A549 (cell line): Measurements from ENCODE around the gene MS4A6E. TPM values are rescaled to one million over a fixed set of nuclear protein-coding genes. Genes with fewer than 3 reads are reported as not detected.

ENCODE experiments used
- ATAC-seq, 2 experiments: fragments of 200-7000 bp in 1 of 2; fragments of >200 bp in 1 of 2; cut with Nextera tagmentation in 1 of 2; cut with Tn5 transposase in 1 of 2; 3 replicates each; pipeline versions ENCODE4 v1.8.0 to v1.9.1; 2018 to 2020; ENCODE audit warnings: mild to moderate bottlenecking in 1 of 2, moderate library complexity in 1 of 2
- CTCF ChIA-PET: fragments of 300-600 bp; sonication (Branson Sonifier 250); formaldehyde crosslinking; extraction: SDS; loops from one replicate; lab custom pipeline; 2021; ENCODE audit warnings: antibody characterized with exemption, inconsistent platforms; lab: Yijun Ruan, JAX
- POLR2A ChIA-PET: fragments of 350-600 bp; formaldehyde crosslinking; extraction: SDS; loops from one replicate; lab custom pipeline; 2021; ENCODE audit warnings: antibody characterized with exemption, inconsistent platforms; lab: Yijun Ruan, JAX
- DNase-seq, 2 experiments: peaks; one replicate each; pipeline versions ENCODE4 v3.0.0 to v3.0.0-alpha.2; 2011 to 2016; ENCODE audit warnings: low read depth in 1 of 2, low spot score in 1 of 2
- FAIRE-seq: peaks from 2 replicates; lab custom pipeline; 2011; peaks lifted over from hg19 to GRCh38; lab: Jason Lieb, UNC
- H3K27ac ChIP-seq, 2 experiments: fragments of >200 bp; sonication (Bioruptor Twin); formaldehyde crosslinking; 3 replicates each; pipeline ENCODE4 v1.5.1; 2016 to 2017
- H3K4me1 ChIP-seq: fragments of >200 bp; sonication (Bioruptor Twin); formaldehyde crosslinking; 3 replicates; pipeline ENCODE4 v1.6.1; 2016
- H3K4me2 ChIP-seq: fragments of >200 bp; sonication (Bioruptor Twin); formaldehyde crosslinking; 3 replicates; pipeline ENCODE4 v1.6.1; 2016
- H3K4me3 ChIP-seq: fragments of >200 bp; sonication (Bioruptor Twin); formaldehyde crosslinking; 3 replicates; pipeline ENCODE4 v1.5.1; 2016
- H3K9me3 ChIP-seq: fragments of >200 bp; sonication (Bioruptor Twin); formaldehyde crosslinking; 3 replicates; pipeline ENCODE4 v1.6.1; 2016
- CEBPB ChIP-seq, 2 experiments: fragments of >200 bp in 1 of 2; sonication (Bioruptor Twin) in 1 of 2; formaldehyde crosslinking in 1 of 2; IDR thresholded peaks; 2 replicates each; pipeline ENCODE4 v1.6.1; 2012 to 2016
- EHF ChIP-seq: fragments of 250-450 bp; sonication (Bioruptor Pico); IDR thresholded peaks from 2 replicates; pipeline ENCODE4 v1.5.0; 2020; ENCODE audit warnings: mild to moderate bottlenecking
- EHMT2 ChIP-seq: fragments of 200-600 bp; sonication (generic); IDR thresholded peaks from 2 replicates; pipeline ENCODE4 v1.6.1; 2016; ENCODE audit warnings: antibody characterized with exemption, low read depth, mild to moderate bottlenecking, moderate library complexity
- EP300 ChIP-seq, 2 experiments: fragments of >200 bp; sonication (Bioruptor Twin); formaldehyde crosslinking; IDR thresholded peaks; 2 replicates in 1 of 2; 3 replicates in 1 of 2; pipeline ENCODE4 v1.6.1; 2016 to 2017
- HDAC2 ChIP-seq: fragments of 200-600 bp; sonication (generic); IDR thresholded peaks from 2 replicates; pipeline ENCODE4 v1.6.1; 2016
- HOXB13 ChIP-seq: fragments of 250-450 bp; sonication (Bioruptor Pico); IDR thresholded peaks from 2 replicates; pipeline ENCODE4 v1.5.0; 2020; ENCODE audit warnings: low read depth, mild to moderate bottlenecking, moderate library complexity
- HOXB5 ChIP-seq: fragments of 250-450 bp; sonication (Bioruptor Pico); IDR thresholded peaks from 2 replicates; pipeline ENCODE4 v1.5.0; 2020; ENCODE audit warnings: mild to moderate bottlenecking, moderate library complexity
- JUN ChIP-seq, 2 experiments: fragments of >200 bp; sonication (Bioruptor Twin); formaldehyde crosslinking; IDR thresholded peaks; 2 replicates in 1 of 2; 3 replicates in 1 of 2; pipeline ENCODE4 v1.6.1; 2016 to 2017
- JUNB ChIP-seq: fragments of >200 bp; sonication (Bioruptor Twin); formaldehyde crosslinking; IDR thresholded peaks from 2 replicates; pipeline ENCODE4 v1.6.1; 2016
- KDM5A ChIP-seq: fragments of 200-600 bp; sonication (generic); IDR thresholded peaks from 2 replicates; pipeline ENCODE4 v1.6.1; 2016; ENCODE audit warnings: antibody characterized with exemption, mild to moderate bottlenecking
- PBX3 ChIP-seq: IDR thresholded peaks from 2 replicates; pipeline ENCODE4 v1.6.1; 2012
- POLR2A ChIP-seq: IDR thresholded peaks from 2 replicates; pipeline ENCODE4 v1.6.1; 2012; ENCODE audit warnings: mild to moderate bottlenecking, low read length
- POLR2AphosphoS2 ChIP-seq: conservative IDR thresholded peaks from 2 replicates; pipeline ENCODE4 v1.6.1; 2012; ENCODE audit warnings: low read length, improper control_type of control experiment, inconsistent platforms
- RAD21 ChIP-seq, 2 experiments: fragments of >200 bp in 1 of 2; sonication (Bioruptor Twin) in 1 of 2; formaldehyde crosslinking in 1 of 2; IDR thresholded peaks in 1 of 2; conservative IDR thresholded peaks in 1 of 2; 2 replicates in 1 of 2; 3 replicates in 1 of 2; pipeline ENCODE4 v1.6.1; 2012 to 2018; ENCODE audit warnings: inconsistent platforms in 1 of 2
- RARB ChIP-seq: fragments of 250-450 bp; sonication (Bioruptor Pico); IDR thresholded peaks from 2 replicates; pipeline ENCODE4 v1.8.0; 2021; ENCODE audit warnings: mild to moderate bottlenecking, moderate library complexity
- RCOR1 ChIP-seq: fragments of 150-350 bp; IDR thresholded peaks from 2 replicates; pipeline ENCODE4 v1.6.1; 2014; ENCODE audit warnings: antibody characterized with exemption, low read length, low read depth
- REST ChIP-seq: fragments of 200-600 bp; sonication (generic); IDR thresholded peaks from 2 replicates; pipeline ENCODE4 v1.6.1; 2016; ENCODE audit warnings: antibody characterized with exemption, mild to moderate bottlenecking, moderate library complexity
- SMC3 ChIP-seq: fragments of >200 bp; sonication (Bioruptor Twin); formaldehyde crosslinking; IDR thresholded peaks from 3 replicates; pipeline ENCODE4 v1.6.1; 2018; ENCODE audit warnings: inconsistent platforms
- SREBF2 ChIP-seq: fragments of 450-650 bp; IDR thresholded peaks from 2 replicates; pipeline ENCODE4 v1.6.1; 2014; ENCODE audit warnings: mild to moderate bottlenecking, moderate library complexity
- ZFP36 ChIP-seq: fragments of 450-650 bp; IDR thresholded peaks from 2 replicates; pipeline ENCODE4 v1.6.1; 2014; ENCODE audit warnings: borderline replicate concordance; ENCODE audit not compliant: partially characterized antibody
- WGBS: methylation state at CpG from one replicate; pipeline ENCODE4 v1.1.6; 2017; ENCODE audit errors: missing lambda C conversion rate; 5-methylcytosine and 5-hydroxymethylcytosine counted together
- polyA plus RNA-seq, 4 experiments: library from polyadenylated mRNA; depleted of rRNA in 3 of 4; stranded (reverse); fragments of >200 nt; fragmentation: RNase III in 1 of 4; extraction: RNeasy Plus Mini Kit Qiagen cat#74134 plus additional on column Dnase treatment in 1 of 4; gene quantifications; 2 replicates in 3 of 4; 3 replicates in 1 of 4; pipeline ENCODE4 v1.2.3, GENCODE V29; 2011 to 2017

Gene MS4A6E
- polyA plus RNA-seq, 2 of the 4 experiments (the other 2 are of a cell fraction): not detected

- CTCF ChIA-PET: interaction anchor here (1.3 to 1.6 kb wide), 2 partner anchors 8 to 282 kb away, joined by 4 read pairs; no protein-coding TSS in a partner anchor
These were observed 9.8 kb downstream of the MS4A6E start for GRCh38 chr11:60336767-60337391.

GRCh38 chr11:60338053-60338452 is 11.0 kb downstream of the MS4A6E start:
- TF ChIP-seq EHF: no peak
- no peak for TF ChIP-seq RAD21 (conservative IDR thresholded peaks at IDR 0.05 in 1 of 2, IDR thresholded peaks at IDR 0.05 in 1 of 2)
- no peak for TF ChIP-seq SMC3
- TF ChIP-seq POLR2AphosphoS2: no peak
- no peak for TF ChIP-seq HOXB13
- TF ChIP-seq, all 56 proteins: peak for 0
- no peak overlapping the region for H3K4me2 ChIP-seq
- no peak overlapping the region for H3K4me3 ChIP-seq
- DNase-seq (no peak), FAIRE-seq (no peak), ATAC-seq (no peak)
- H3K27ac ChIP-seq: no peak overlapping the region
- ChIA-PET POLR2A (no interaction called here), CTCF (no interaction called here)
- no peaks in the 10 kb centered on the region for H3K9me3 ChIP-seq
- H3K4me1 ChIP-seq: no peaks in the 10 kb centered on the region
- WGBS: 2% methylated on average over 2 of the region's 2 CpGs

More at GRCh38 chr11:60336767-60337391, 9.8 kb downstream of the MS4A6E start:
- Histone ChIP-seq H3K4me3 (no peak overlapping the region), H3K27ac (no peak overlapping the region)
- no peak for DNase-seq
- no peak for TF ChIP-seq ZFP36
- TF ChIP-seq HDAC2: no peak
- TF ChIP-seq CEBPB (IDR thresholded peaks at IDR 0.05): no peak
- no peak for TF ChIP-seq EHMT2
- no peak for TF ChIP-seq RCOR1
- no peak for TF ChIP-seq RAD21 (conservative IDR thresholded peaks at IDR 0.05 in 1 of 2, IDR thresholded peaks at IDR 0.05 in 1 of 2)
- TF ChIP-seq, all 56 proteins: peak for 0
- FAIRE-seq (no peak), ATAC-seq (no peak)
- Histone ChIP-seq H3K4me2 (no peak overlapping the region), H3K4me1 (no peaks in the 10 kb centered on the region), H3K9me3 (no peaks in the 10 kb centered on the region)
- WGBS: 22% methylated on average over 7 of the region's 7 CpGs
- POLR2A ChIA-PET: no interaction called here

GRCh38 chr11:60339356-60339755 is 12.3 kb downstream of the MS4A6E start:
- no peak for DNase-seq
- H3K4me2 ChIP-seq: no peak overlapping the region
- no peak overlapping the region for H3K27ac ChIP-seq
- no peak for ATAC-seq
- no peaks in the 10 kb centered on the region for H3K4me1 ChIP-seq
- no peak overlapping the region for H3K4me3 ChIP-seq
- no peak for FAIRE-seq
- CTCF ChIA-PET: interaction anchor here (0.7 kb wide), 1 partner anchor 74 kb away, joined by 3 read pairs; no protein-coding TSS in a partner anchor
- 29% methylated on average over 3 of the region's 3 CpGs for WGBS
- H3K9me3 ChIP-seq: no peaks in the 10 kb centered on the region
- TF ChIP-seq HOXB5: no peak
- TF ChIP-seq REST: no peak
- no peak for TF ChIP-seq JUNB
- TF ChIP-seq JUN (IDR thresholded peaks at IDR 0.05): no peak
- TF ChIP-seq PBX3: no peak
- TF ChIP-seq KDM5A: no peak
- no peak for TF ChIP-seq SREBF2
- TF ChIP-seq EP300 (IDR thresholded peaks at IDR 0.05): no peak
- TF ChIP-seq POLR2A: no peak
- TF ChIP-seq RARB (CRISPR knock-in tag): no peak
- POLR2A ChIA-PET: no interaction called here
